CD4-positive, alpha-beta T cell (primary cell): ENCODE results near the gene SUPT20H. TPM values are rescaled to one million over a fixed set of nuclear protein-coding genes. Genes with fewer than 3 reads are reported as not detected.

Source experiments
- ATAC-seq: fragments of 200-7000 bp; cut with Tn5 transposase; one replicate; pipeline ENCODE4 v1.10.0; 2022; ENCODE audit warnings: mild to moderate bottlenecking; ENCODE audit not compliant: poor library complexity
- CTCF ChIA-PET: fragments of 350-600 bp; sonication (Branson Sonifier 250); formaldehyde crosslinking; loops from one replicate; lab custom pipeline; 2021; ENCODE audit warnings: antibody characterized with exemption, inconsistent platforms; lab: Charles Lee
- POLR2A ChIA-PET: fragments of 350-600 bp; sonication (Branson Sonifier 250); formaldehyde crosslinking; loops from one replicate; lab custom pipeline; 2021; ENCODE audit warnings: antibody characterized with exemption, inconsistent platforms; lab: Charles Lee
- DNase-seq, 14 experiments: peaks; one replicate each; pipeline ENCODE4 v3.0.0-alpha.2; 2013 to 2020; ENCODE audit warnings: mixed read lengths in 2 of 14
- H3K27ac ChIP-seq, 2 donors: one replicate each; pipeline versions ENCODE4 v1.5.1 to v1.7.0; 2013; ENCODE audit warnings: low read length in 2 of 2, low read depth in 1 of 2, mild to moderate bottlenecking in 1 of 2
- H3K27me3 ChIP-seq, 2 experiments: 1 replicate in 1 of 2; 2 replicates in 1 of 2; pipeline versions ENCODE4 v1.6.1 to v1.7.0; 2013; ENCODE audit warnings: low read length in 2 of 2, control low read depth in 1 of 2, mild to moderate bottlenecking in 1 of 2, moderate library complexity in 1 of 2; ENCODE audit not compliant: insufficient read depth in 2 of 2, control insufficient read depth in 1 of 2
- H3K36me3 ChIP-seq: one replicate; pipeline ENCODE4 v1.6.1; 2013; ENCODE audit warnings: low read length, control low read depth; ENCODE audit not compliant: insufficient read depth
- H3K4me1 ChIP-seq: one replicate; pipeline ENCODE4 v1.6.1; 2013; ENCODE audit warnings: low read length, control low read depth; ENCODE audit not compliant: insufficient read depth
- H3K4me3 ChIP-seq: one replicate; pipeline ENCODE4 v1.5.1; 2013; ENCODE audit warnings: mild to moderate bottlenecking, low read length, moderate library complexity
- H3K9me3 ChIP-seq, 2 experiments: 1 replicate in 1 of 2; 2 replicates in 1 of 2; pipeline versions ENCODE4 v1.6.1 to v1.7.0; 2013; ENCODE audit warnings: low read length in 2 of 2, mild to moderate bottlenecking in 2 of 2, control low read depth in 1 of 2, moderate library complexity in 1 of 2; ENCODE audit not compliant: control insufficient read depth in 1 of 2, insufficient read depth in 1 of 2
- H3K27ac Mint-ChIP-seq: one replicate; pipeline ENCODE4 v1.8.0; 2020; ENCODE audit warnings: mixed read lengths
- H3K27me3 Mint-ChIP-seq: one replicate; pipeline ENCODE4 v1.8.0; 2021; ENCODE audit warnings: mixed read lengths
- H3K36me3 Mint-ChIP-seq: one replicate; pipeline ENCODE4 v1.8.0; 2021; ENCODE audit warnings: low read depth, mixed read lengths
- H3K4me1 Mint-ChIP-seq: one replicate; pipeline ENCODE4 v1.8.0; 2021; ENCODE audit warnings: low read depth, mixed read lengths
- H3K4me3 Mint-ChIP-seq: one replicate; pipeline ENCODE4 v1.8.0; 2020; ENCODE audit warnings: mild to moderate bottlenecking, mixed read lengths
- H3K9me3 Mint-ChIP-seq: one replicate; pipeline ENCODE4 v1.8.0; 2020; ENCODE audit warnings: mixed read lengths
- intact Hi-C, 2 experiments: fragments of 100-400 bp; cut with DNase I in 1 of 2; cut with micrococcal nuclease in 1 of 2; formaldehyde crosslinking; loops; one replicate each; pipeline versions ENCODE4 v1.15.1 to v1.9.0; 2023 to 2025; cut with DNase I, micrococcal nuclease
- total RNA-seq, 174 experiments: library from RNA in 2 of 174; stranded (reverse) in 2 of 174; gene quantifications; one replicate each; pipeline ENCODE4 v1.2.3 and lab custom pipeline; 2021 to 2026
- TF ChIP-seq, protein P1 (sequence below): fragments of 200-600 bp; IDR thresholded peaks from one replicate; pipeline ENCODE4 v1.8.0; 2022; ENCODE audit warnings: antibody characterized with exemption, mild to moderate bottlenecking

Gene SUPT20H
- total RNA-seq, 2 experiments from 2014 or later: 61.7 to 63.1 TPM

DNA sequence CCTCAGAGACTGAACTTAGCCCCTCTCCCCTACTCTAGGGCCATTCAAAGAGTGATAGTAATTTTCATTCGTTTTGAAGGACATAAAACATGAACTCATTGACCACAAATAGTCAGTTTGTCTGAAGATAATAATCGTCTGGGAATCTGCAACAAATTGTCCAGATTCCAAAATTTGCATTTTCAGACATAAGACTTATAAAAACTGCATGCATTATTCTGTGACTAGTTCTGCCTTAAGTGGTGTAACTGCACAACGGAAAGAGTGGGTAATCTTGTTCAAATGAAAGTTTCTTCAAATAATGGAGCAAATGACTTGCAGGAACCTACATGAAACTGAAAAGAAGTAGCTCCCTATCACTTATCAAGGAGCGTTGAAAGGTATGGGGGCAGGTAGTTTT is 37.6 kb upstream of the SUPT20H start:
- ChIA-PET CTCF (no interaction called here), POLR2A (no interaction called here)
- DNase-seq (no peak), ATAC-seq (no peak)
- Histone ChIP-seq H3K36me3 (no peaks in the 10 kb centered on the region), H3K9me3 (no peaks in the 10 kb centered on the region), H3K4me3 (no peak overlapping the region), H3K4me1 (no peaks in the 10 kb centered on the region), H3K27me3 (peaks cover 0 to 3% of the 10 kb centered on the region in 2 experiments), H3K27ac (no peak overlapping the region)
- no peak overlapping the region for H3K4me3 Mint-ChIP-seq
- no peak overlapping the region for H3K27ac Mint-ChIP-seq
- H3K4me1 Mint-ChIP-seq: no peaks in the 10 kb centered on the region
- intact Hi-C loops: no loop called here
- H3K36me3 Mint-ChIP-seq: no peaks in the 10 kb centered on the region
- peaks cover 15% of the 10 kb centered on the region for H3K27me3 Mint-ChIP-seq
- H3K9me3 Mint-ChIP-seq: no peaks in the 10 kb centered on the region
- TF ChIP-seq, protein P1, sequence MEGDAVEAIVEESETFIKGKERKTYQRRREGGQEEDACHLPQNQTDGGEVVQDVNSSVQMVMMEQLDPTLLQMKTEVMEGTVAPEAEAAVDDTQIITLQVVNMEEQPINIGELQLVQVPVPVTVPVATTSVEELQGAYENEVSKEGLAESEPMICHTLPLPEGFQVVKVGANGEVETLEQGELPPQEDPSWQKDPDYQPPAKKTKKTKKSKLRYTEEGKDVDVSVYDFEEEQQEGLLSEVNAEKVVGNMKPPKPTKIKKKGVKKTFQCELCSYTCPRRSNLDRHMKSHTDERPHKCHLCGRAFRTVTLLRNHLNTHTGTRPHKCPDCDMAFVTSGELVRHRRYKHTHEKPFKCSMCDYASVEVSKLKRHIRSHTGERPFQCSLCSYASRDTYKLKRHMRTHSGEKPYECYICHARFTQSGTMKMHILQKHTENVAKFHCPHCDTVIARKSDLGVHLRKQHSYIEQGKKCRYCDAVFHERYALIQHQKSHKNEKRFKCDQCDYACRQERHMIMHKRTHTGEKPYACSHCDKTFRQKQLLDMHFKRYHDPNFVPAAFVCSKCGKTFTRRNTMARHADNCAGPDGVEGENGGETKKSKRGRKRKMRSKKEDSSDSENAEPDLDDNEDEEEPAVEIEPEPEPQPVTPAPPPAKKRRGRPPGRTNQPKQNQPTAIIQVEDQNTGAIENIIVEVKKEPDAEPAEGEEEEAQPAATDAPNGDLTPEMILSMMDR: no peak

DNA sequence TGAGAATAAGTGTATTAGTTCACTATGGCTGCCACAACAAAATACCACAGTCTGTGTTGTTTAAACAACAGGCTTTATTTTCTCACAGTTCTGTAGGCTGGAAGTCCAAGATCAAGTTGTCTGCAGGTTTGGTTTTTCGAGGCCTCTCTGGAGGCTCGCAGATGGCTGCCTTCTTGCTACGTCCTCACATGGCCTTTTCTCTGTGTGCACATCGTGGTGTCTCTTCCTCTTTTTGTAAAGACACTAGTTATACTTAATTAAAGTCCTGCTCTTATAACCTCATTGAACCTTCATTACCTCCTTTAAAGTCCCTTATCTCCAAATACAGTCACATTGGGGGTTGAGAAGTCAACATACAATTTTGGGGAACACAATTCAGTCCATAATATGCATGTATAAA is 35.4 kb upstream of the SUPT20H start:
- CTCF ChIA-PET: no interaction called here
- Mint-ChIP-seq H3K4me1 (no peaks in the 10 kb centered on the region), H3K27ac (no peak overlapping the region), H3K27me3 (peaks cover 2% of the 10 kb centered on the region), H3K36me3 (no peaks in the 10 kb centered on the region), H3K4me3 (no peak overlapping the region), H3K9me3 (no peaks in the 10 kb centered on the region)
- Histone ChIP-seq H3K27me3 (no peaks in the 10 kb centered on the region), H3K9me3 (no peaks in the 10 kb centered on the region), H3K27ac (no peak overlapping the region), H3K4me1 (no peaks in the 10 kb centered on the region), H3K36me3 (no peaks in the 10 kb centered on the region), H3K4me3 (no peak overlapping the region)
- POLR2A ChIA-PET: no interaction called here
- intact Hi-C loops: no loop called here
- TF ChIP-seq, protein P1: no peak
- DNase-seq (no peak), ATAC-seq (no peak)

DNA sequence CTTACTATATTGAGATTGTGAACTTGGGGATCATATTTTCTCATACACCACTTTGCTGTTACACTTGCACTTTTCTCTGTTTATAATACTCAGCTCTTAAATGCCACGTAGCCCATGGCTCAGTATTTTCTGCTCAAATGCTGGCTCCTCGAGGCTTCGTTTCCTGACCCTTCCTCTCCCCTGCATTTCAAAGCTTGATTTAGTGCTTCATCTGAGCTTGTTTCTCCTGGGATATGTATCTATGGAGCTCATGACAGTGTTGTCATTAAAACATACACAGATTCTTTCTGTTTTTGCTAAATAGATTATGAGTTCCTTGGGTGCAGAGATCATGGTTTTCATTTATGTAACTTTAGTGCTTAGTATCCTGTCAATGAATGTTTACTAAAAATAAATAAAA is 34.6 kb upstream of the SUPT20H start:
- ATAC-seq: no peak
- no peak overlapping the region for H3K27ac Mint-ChIP-seq
- no peaks in the 10 kb centered on the region for H3K27me3 Mint-ChIP-seq
- ChIA-PET POLR2A (no interaction called here), CTCF (no interaction called here)
- H3K4me3 Mint-ChIP-seq: no peak overlapping the region
- TF ChIP-seq, protein P1: no peak
- H3K4me1 Mint-ChIP-seq: no peaks in the 10 kb centered on the region
- no peak overlapping the region for H3K4me3 ChIP-seq
- no peak for DNase-seq
- no peaks in the 10 kb centered on the region for H3K36me3 Mint-ChIP-seq
- no peaks in the 10 kb centered on the region for H3K4me1 ChIP-seq
- no peaks in the 10 kb centered on the region for H3K9me3 Mint-ChIP-seq
- intact Hi-C loops: no loop called here
- no peaks in the 10 kb centered on the region for H3K36me3 ChIP-seq
- no peaks in the 10 kb centered on the region for H3K27me3 ChIP-seq
- no peak overlapping the region for H3K27ac ChIP-seq
- no peaks in the 10 kb centered on the region for H3K9me3 ChIP-seq
